Measurements from ENCODE around the gene DDX17. TPM values are rescaled to one million over a fixed set of nuclear protein-coding genes. Genes with fewer than 3 reads are reported as not detected.

Gene DDX17
- total RNA-seq, 1 donor from 2014 or later, result 612 TPM

DNA sequence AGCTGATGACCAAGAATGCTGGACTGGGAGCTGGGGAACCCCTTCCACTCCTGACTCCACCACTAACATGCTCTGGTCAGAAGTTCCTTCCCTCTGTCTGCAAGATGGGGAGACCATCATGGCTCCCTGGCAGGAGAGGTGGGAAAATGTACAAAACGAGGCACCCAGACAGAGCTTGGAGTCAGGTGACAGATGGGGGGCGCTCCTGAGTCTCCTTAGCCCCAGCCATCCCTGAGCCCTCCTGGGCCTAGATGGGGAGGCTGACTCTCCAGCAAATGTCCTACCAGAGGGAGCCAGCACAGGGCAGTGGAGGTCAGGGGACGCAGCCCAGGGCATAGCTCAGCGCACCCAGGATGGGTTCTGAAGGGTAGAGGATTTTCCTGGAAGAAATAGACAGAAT is 71.1 kb downstream of the DDX17 start:
- no peak for DNase-seq
- POLR2A ChIA-PET, result no interaction called here
- CTCF ChIA-PET, result no interaction called here
- intact Hi-C loops (cut with micrococcal nuclease), result no loop called here
- H3K27ac Mint-ChIP-seq, result no peak overlapping the region
- H3K27me3 Mint-ChIP-seq, result peaks cover 13% of the 10 kb centered on the region
- H3K4me3 Mint-ChIP-seq, result no peak overlapping the region
- H3K36me3 Mint-ChIP-seq (ENCODE audit: low read depth), result no peaks in the 10 kb centered on the region
- TF ChIP-seq, protein P1, sequence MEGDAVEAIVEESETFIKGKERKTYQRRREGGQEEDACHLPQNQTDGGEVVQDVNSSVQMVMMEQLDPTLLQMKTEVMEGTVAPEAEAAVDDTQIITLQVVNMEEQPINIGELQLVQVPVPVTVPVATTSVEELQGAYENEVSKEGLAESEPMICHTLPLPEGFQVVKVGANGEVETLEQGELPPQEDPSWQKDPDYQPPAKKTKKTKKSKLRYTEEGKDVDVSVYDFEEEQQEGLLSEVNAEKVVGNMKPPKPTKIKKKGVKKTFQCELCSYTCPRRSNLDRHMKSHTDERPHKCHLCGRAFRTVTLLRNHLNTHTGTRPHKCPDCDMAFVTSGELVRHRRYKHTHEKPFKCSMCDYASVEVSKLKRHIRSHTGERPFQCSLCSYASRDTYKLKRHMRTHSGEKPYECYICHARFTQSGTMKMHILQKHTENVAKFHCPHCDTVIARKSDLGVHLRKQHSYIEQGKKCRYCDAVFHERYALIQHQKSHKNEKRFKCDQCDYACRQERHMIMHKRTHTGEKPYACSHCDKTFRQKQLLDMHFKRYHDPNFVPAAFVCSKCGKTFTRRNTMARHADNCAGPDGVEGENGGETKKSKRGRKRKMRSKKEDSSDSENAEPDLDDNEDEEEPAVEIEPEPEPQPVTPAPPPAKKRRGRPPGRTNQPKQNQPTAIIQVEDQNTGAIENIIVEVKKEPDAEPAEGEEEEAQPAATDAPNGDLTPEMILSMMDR (IDR thresholded peaks at IDR 0.05), result no peak
- no peaks in the 10 kb centered on the region for H3K4me1 Mint-ChIP-seq
- H3K9me3 Mint-ChIP-seq, result no peaks in the 10 kb centered on the region
- no peak for ATAC-seq (ENCODE audit: low read depth)

GRCh38 chr22:38433871-38434270 is 72.2 kb downstream of the DDX17 start:
- ATAC-seq (ENCODE audit: low read depth), result no peak
- Mint-ChIP-seq H3K36me3 (ENCODE audit: low read depth) (no peaks in the 10 kb centered on the region), H3K4me3 (no peak overlapping the region), H3K4me1 (no peaks in the 10 kb centered on the region), H3K27me3 (peaks cover 13% of the 10 kb centered on the region), H3K27ac (no peak overlapping the region), H3K9me3 (no peaks in the 10 kb centered on the region)
- no peak for DNase-seq
- intact Hi-C loops (cut with micrococcal nuclease), result no loop called here
- ChIA-PET CTCF (no interaction called here), POLR2A (no interaction called here)
- TF ChIP-seq, protein P1 (IDR thresholded peaks at IDR 0.05), result no peak

Other genes with a start within 250 kb of the DDX17 start
- gene TMEM184B, start 233.3 kb downstream of the DDX17 start, total RNA-seq, result 17.4 and 24.0 TPM in 2 replicates
- 80.6 and 85.2 TPM in 2 replicates for gene CSNK1E, start 188.9 kb downstream of the DDX17 start, total RNA-seq
- gene KCNJ4, start 51.1 kb downstream of the DDX17 start, total RNA-seq, result not detected in 2 replicates
- not detected in 2 replicates for gene KDELR3, start 38.2 kb downstream of the DDX17 start, total RNA-seq
- 0.54 and 0.91 TPM in 2 replicates for gene DMC1, start 63.9 kb upstream of the DDX17 start, total RNA-seq
- 0.20 and 0.66 TPM in 2 replicates for gene FAM227A, start 150.1 kb upstream of the DDX17 start, total RNA-seq
- 7.3 and 14.1 TPM in 2 replicates for gene CBY1, start 150.3 kb upstream of the DDX17 start, total RNA-seq
- gene TOMM22, start 175.6 kb upstream of the DDX17 start, total RNA-seq, result 99.4 and 109 TPM in 2 replicates
- 39.3 and 45.2 TPM in 2 replicates for gene JOSD1, start 194.6 kb upstream of the DDX17 start, total RNA-seq
- gene GTPBP1, start 199.6 kb upstream of the DDX17 start, total RNA-seq, result 90.6 and 103 TPM in 2 replicates
- gene SUN2, start 249.7 kb upstream of the DDX17 start, total RNA-seq, result 122 and 146 TPM in 2 replicates

All from activated B cell treated with CpG ODN at 0.5 μM for 24 hours (primary cell).